Suppressor macrophage treated with lipopolysaccharide for 1 hour (primary cell): ENCODE measurements around the gene GALNT9.
A peak's percentile ranks its signal among the peaks of the same experiment; 100 is the strongest.

ENCODE experiments used
- DNase-seq, 3 donors: peaks; one replicate each; pipeline ENCODE4 v3.0.0-alpha.2; 2020 to 2022

The GALNT9 gene

GRCh38 chr12:132167611-132168310 lies 161.6 kb downstream of the GALNT9 start:
- no peak for DNase-seq

- DNase-seq = no peak
Observed at GRCh38 chr12:132166801-132167591, 162.4 kb downstream of the GALNT9 start.

- no peak for DNase-seq
Observed at GRCh38 chr12:132166093-132166492, 163.3 kb downstream of the GALNT9 start.

GRCh38 chr12:132165584-132165983 lies 163.8 kb downstream of the GALNT9 start:
- no peak for DNase-seq

GRCh38 chr12:132164426-132164825 lies 165.0 kb downstream of the GALNT9 start:
- no peak for DNase-seq

GRCh38 chr12:132163911-132164288 lies 165.5 kb downstream of the GALNT9 start:
- no peak for DNase-seq

GRCh38 chr12:132163041-132163910 lies 166.1 kb downstream of the GALNT9 start:
- DNase-seq = peak in 1 of 3 donors; percentile 18

GRCh38 chr12:132162508-132163031 lies 166.8 kb downstream of the GALNT9 start:
- DNase-seq = peak; percentile 72 to 80 (median 78)

- no peak for DNase-seq
Observed at GRCh38 chr12:132161796-132162507, 167.4 kb downstream of the GALNT9 start.

- peak in 1 of 3 donors; percentile 43 for DNase-seq
Observed at GRCh38 chr12:132161036-132161781, 168.2 kb downstream of the GALNT9 start.

GRCh38 chr12:132160601-132161035 lies 168.8 kb downstream of the GALNT9 start:
- no peak for DNase-seq

GRCh38 chr12:132160016-132160415 lies 169.4 kb downstream of the GALNT9 start:
- DNase-seq = no peak

- no peak for DNase-seq
Observed at GRCh38 chr12:132159555-132160003, 169.8 kb downstream of the GALNT9 start.

- no peak for DNase-seq
Observed at GRCh38 chr12:132158677-132159554, 170.5 kb downstream of the GALNT9 start.

- no peak for DNase-seq
Observed at GRCh38 chr12:132157733-132158409, 171.5 kb downstream of the GALNT9 start.

GRCh38 chr12:132156573-132157325 lies 172.6 kb downstream of the GALNT9 start:
- no peak for DNase-seq

GRCh38 chr12:132155771-132156572 lies 173.4 kb downstream of the GALNT9 start:
- no peak for DNase-seq
